K562 (cell line): ENCODE measurements around the gene CLIP4. TPM values are rescaled to one million over a fixed set of nuclear protein-coding genes. Genes with fewer than 3 reads are reported as not detected.

Experiments used
- ATAC-seq: fragments of 200-7000 bp; cut with Tn5 transposase; 3 replicates; pipeline ENCODE4 v1.9.1; 2020; ENCODE audit warnings: moderate library complexity
- BruUV-seq: library from RNA; stranded (reverse); fragments of 400-500 nt; replicated peaks from 2 replicates; lab custom pipeline; 2021; lab: Mats Ljungman, UMichigan
- CTCF ChIA-PET: fragments of 300-600 bp; formaldehyde crosslinking; extraction: SDS; loops from one replicate; lab custom pipeline; 2021; ENCODE audit warnings: low intra/inter-chr PET ratio; lab: Yijun Ruan, JAX
- POLR2A ChIA-PET: fragments of 300-600, 350-650 bp; sonication (Branson Sonifier 250); formaldehyde crosslinking; extraction: SDS; loops from one replicate; lab custom pipeline; 2021; ENCODE audit warnings: antibody characterized with exemption, inconsistent platforms; lab: Yijun Ruan, JAX
- DNase-seq, 4 experiments: peaks; one replicate each; pipeline versions ENCODE4 v3.0.0 to v3.0.0-alpha.2; 2011 to 2018; ENCODE audit warnings: low spot score in 3 of 4, mixed read lengths in 3 of 4; ENCODE audit errors: extremely low read depth in 1 of 4
- FAIRE-seq: peaks from 2 replicates; lab custom pipeline; 2011; peaks lifted over from hg19 to GRCh38; lab: Jason Lieb, UNC
- H2AFZ ChIP-seq: 2 replicates; pipeline ENCODE4 v1.6.0; 2011; ENCODE audit warnings: low read depth, low read length, control low read depth, inconsistent platforms
- H3K27ac ChIP-seq: fragments of 200-600 bp; 3 replicates; pipeline ENCODE4 v1.8.0; 2011; ENCODE audit warnings: low read depth, mild to moderate bottlenecking, control low read depth, inconsistent platforms, low read length, moderate library complexity, mixed read lengths; ENCODE audit errors: extremely low read depth
- H3K27me3 ChIP-seq, 2 experiments: fragments of 300-600 bp in 1 of 2; 2 replicates in 1 of 2; 3 replicates in 1 of 2; pipeline versions ENCODE4 v1.6.0 to v1.8.0; 2011; ENCODE audit warnings: inconsistent platforms in 2 of 2, low read length in 2 of 2, mild to moderate bottlenecking in 1 of 2, mixed read lengths in 1 of 2, moderate library complexity in 1 of 2; ENCODE audit not compliant: control insufficient read depth in 2 of 2, insufficient read depth in 2 of 2
- H3K36me3 ChIP-seq: fragments of 300-600 bp; 3 replicates; pipeline ENCODE4 v1.8.0; 2011; ENCODE audit warnings: mild to moderate bottlenecking, low read length, inconsistent platforms; ENCODE audit not compliant: control insufficient read depth, insufficient read depth
- H3K4me1 ChIP-seq, 2 experiments: fragments of 200-600 bp in 1 of 2; replicated peaks in 1 of 2; 2 replicates in 1 of 2; 3 replicates in 1 of 2; pipeline versions ENCODE4 v1.5.1 to v1.8.0; 2011; ENCODE audit warnings: inconsistent platforms in 2 of 2, low read length in 2 of 2, mild to moderate bottlenecking in 1 of 2, mixed read lengths in 1 of 2, moderate library complexity in 1 of 2; ENCODE audit not compliant: control insufficient read depth in 2 of 2, insufficient read depth in 2 of 2
- H3K4me2 ChIP-seq: 2 replicates; pipeline ENCODE4 v1.6.1; 2011; ENCODE audit warnings: low read length, control low read depth, inconsistent platforms, mixed read lengths; ENCODE audit not compliant: insufficient read depth
- H3K4me3 ChIP-seq: fragments of 200-600 bp; sonication (generic), shearing (Covaris generic); 2 replicates; pipeline ENCODE4 v1.5.1; 2016; ENCODE audit warnings: control low read depth, inconsistent platforms
- H3K79me2 ChIP-seq: fragments of 200-600 bp; 3 replicates; pipeline ENCODE4 v1.8.0; 2011; ENCODE audit warnings: low read length, inconsistent platforms; ENCODE audit not compliant: control insufficient read depth, insufficient read depth
- H3K9ac ChIP-seq, 2 experiments: 2 replicates each; pipeline versions ENCODE4 v1.6.0 to v1.6.1; 2011; ENCODE audit warnings: low read depth in 2 of 2, low read length in 2 of 2, control low read depth in 1 of 2, inconsistent platforms in 1 of 2, mild to moderate bottlenecking in 1 of 2, mixed read lengths in 1 of 2; ENCODE audit not compliant: insufficient read depth in 1 of 2
- H3K9me1 ChIP-seq: one replicate; pipeline ENCODE4 v1.6.0; 2011; ENCODE audit warnings: inconsistent platforms, mild to moderate bottlenecking, low read length, moderate library complexity; ENCODE audit not compliant: control insufficient read depth, insufficient read depth
- H3K9me3 ChIP-seq: replicated peaks from 2 replicates; pipeline ENCODE4 v1.5.1; 2011; ENCODE audit warnings: low read depth, low read length, inconsistent platforms; ENCODE audit not compliant: control insufficient read depth, insufficient read depth
- H4K20me1 ChIP-seq: replicated peaks from 2 replicates; pipeline ENCODE4 v1.6.1; 2011; ENCODE audit warnings: low read length, inconsistent platforms, mixed read lengths; ENCODE audit not compliant: control insufficient read depth, insufficient read depth
- BCOR ChIP-seq: fragments of 450-650 bp; IDR thresholded peaks from 2 replicates; pipeline ENCODE4 v1.6.1; 2016
- HMGN3 ChIP-seq: IDR thresholded peaks from 2 replicates; pipeline ENCODE4 v1.6.1; 2011; ENCODE audit warnings: borderline replicate concordance, low read depth, mild to moderate bottlenecking, mixed read lengths, low read length; ENCODE audit not compliant: insufficient read length; ENCODE audit errors: extremely low read depth
- ZNF57 ChIP-seq: fragments of 450-650 bp; formaldehyde crosslinking; IDR thresholded peaks from 2 replicates; pipeline ENCODE4 v1.4.0; 2020; ENCODE audit warnings: mild to moderate bottlenecking, moderate library complexity
- ZNF696 ChIP-seq: fragments of 250-450 bp; sonication (Bioruptor Pico); conservative IDR thresholded peaks from 2 replicates; pipeline ENCODE4 v1.4.0; 2020; ENCODE audit warnings: mild to moderate bottlenecking, moderate library complexity
- whole genome bisulfite sequencing: fragments of 100-300 bp; shearing (Covaris generic); methylation state at CpG from one replicate; pipeline ENCODE4 v1.1.6; 2016; ENCODE audit warnings: low coverage, mixed read lengths; ENCODE audit not compliant: insufficient coverage; ENCODE audit errors: missing lambda C conversion rate; 5-methylcytosine and 5-hydroxymethylcytosine counted together
- in situ Hi-C: fragments of 300-500 bp; cut with MboI; formaldehyde crosslinking; loops from 4 replicates; pipeline ENCODE4 v1.15.0; 2018; ENCODE audit warnings: inconsistent platforms, mixed read lengths
- intact Hi-C: fragments of 100-400 bp; cut with micrococcal nuclease; formaldehyde crosslinking; loops from 2 replicates; pipeline ENCODE4 v1.14.2; 2022
- polyA plus RNA-seq, 8 experiments: library from polyadenylated mRNA; depleted of rRNA in 4 of 8; stranded (reverse) in 5 of 8; unstranded in 3 of 8; fragments of >200 nt; fragmentation: Nextera tagmentation in 2 of 8; fragmentation: Illumina TruSeq in 1 of 8; extraction: Ambion mirVana in 2 of 8; extraction: Trizol in 1 of 8; gene quantifications; 2 replicates each; pipeline versions ENCODE4 v1.2.1 to v1.2.3, GENCODE V29; 2011 to 2014; ENCODE audit warnings: inconsistent platforms in 1 of 8, missing spikeins in 1 of 8
- total RNA-seq, 7 experiments: library from RNA; depleted of rRNA in 6 of 7; stranded (reverse); fragments of >200 nt in 6 of 7; fragmentation: Illumina TruSeq in 2 of 7; extraction: Trizol in 2 of 7; gene quantifications; 2 replicates each; pipeline versions ENCODE4 v1.2.1 to v1.2.3, GENCODE V29; 2011 to 2021; ENCODE audit warnings: low replicate concordance in 1 of 7
- TF ChIP-seq, protein P1 (sequence below): fragments of 250-450 bp; sonication (Bioruptor Pico); IDR thresholded peaks from 2 replicates; pipeline ENCODE4 v1.4.0; 2020; ENCODE audit warnings: mild to moderate bottlenecking
- TF ChIP-seq, protein P2 (sequence below): sonication (generic); formaldehyde crosslinking; IDR thresholded peaks from 2 replicates; pipeline ENCODE4 v1.8.0; 2022; ENCODE audit warnings: missing genetic modification reagents, mild to moderate bottlenecking, moderate library complexity, borderline replicate concordance
- TF ChIP-seq, protein P3 (sequence below): sonication (generic); formaldehyde crosslinking; IDR thresholded peaks from 2 replicates; pipeline ENCODE4 v1.8.1; 2023; ENCODE audit warnings: mild to moderate bottlenecking, missing genetic modification reagents, moderate library complexity
- TF ChIP-seq, protein P4 (sequence below): fragments of 200-800 bp; sonication (Bioruptor generic); IDR thresholded peaks from 2 replicates; pipeline ENCODE4 v1.6.1; 2016; ENCODE audit warnings: missing genetic modification characterization, missing compliant biosample characterization

CLIP4 gene
- total and polyA plus RNA-seq, 9 of the 15 experiments (the other 6 are each of a cell fraction or from before 2014, with no cell fraction given), result 0.03 to 0.38 (median 0.13) TPM; not detected in 5

DNA sequence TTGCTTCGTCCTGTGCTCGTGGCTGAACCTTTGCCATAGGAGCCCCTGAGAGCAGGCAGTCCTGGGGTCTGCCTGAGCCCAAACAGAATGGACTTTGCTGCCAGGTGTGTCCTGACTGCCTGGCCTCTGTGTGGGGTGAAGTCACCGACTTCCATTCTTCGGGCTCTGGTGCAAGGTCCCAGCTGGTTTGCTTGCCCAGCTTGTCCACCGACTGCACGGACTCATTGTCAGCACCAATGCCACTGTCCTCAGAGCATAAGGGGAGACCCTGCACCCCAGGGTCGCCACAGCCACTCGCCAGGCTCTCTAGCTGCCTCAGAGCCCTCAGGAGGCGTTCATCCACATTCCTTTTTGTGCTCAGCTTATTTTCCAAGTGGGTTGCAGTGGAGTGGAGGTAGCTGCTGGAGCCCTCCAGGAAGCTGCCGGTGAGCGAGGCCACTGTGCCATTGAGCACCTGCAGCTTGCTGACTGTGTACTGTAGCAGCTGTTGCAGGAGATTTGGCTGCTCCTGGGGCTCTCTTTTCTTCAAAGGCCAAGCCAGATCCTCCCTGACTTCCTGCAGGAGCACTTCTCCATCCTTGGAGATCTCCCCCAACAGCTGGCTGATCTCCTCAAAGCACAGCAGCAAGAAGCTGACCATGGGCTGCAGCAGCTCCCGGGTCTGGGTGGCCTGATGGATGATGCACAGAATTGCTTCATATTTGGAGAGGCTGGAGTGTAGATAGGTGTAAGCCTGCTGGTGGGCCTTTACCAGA, 42.1 kb upstream of the CLIP4 start:
- Histone ChIP-seq H3K4me2 (no peak overlapping the region), H3K9me1 (no peaks in the 10 kb centered on the region), H2AFZ (no peak overlapping the region), H3K9ac (no peak overlapping the region), H3K27me3 (peaks cover 6 to 50% of the 10 kb centered on the region in 2 experiments; a peak in 4 of 5 replicates), H3K27ac (no peak overlapping the region), H3K36me3 (no peaks in the 10 kb centered on the region), H3K9me3 (no peaks in the 10 kb centered on the region), H3K4me3 (no peak overlapping the region), H3K79me2 (no peaks in the 10 kb centered on the region), H3K4me1 (no peaks in the 10 kb centered on the region), H4K20me1 (no peaks in the 10 kb centered on the region)
- POLR2A ChIA-PET, result interaction anchor here (1.0 to 1.1 kb wide), 2 partner anchors 9 to 31 kb away, joined by 3 read pairs; no protein-coding TSS in a partner anchor
- in situ Hi-C loops (no loop called here), intact Hi-C loops (loop anchor here (10.0 kb wide), 1 partner anchor 122 kb away; no protein-coding TSS in a partner anchor)
- WGBS, result 3% methylated on average over 12 of the region's 12 CpGs
- no peak for DNase-seq
- ATAC-seq, result no peak
- no peak for FAIRE-seq
- no TSS peak for BruUV-seq
- CTCF ChIA-PET, result no interaction called here
- TF ChIP-seq, protein P1, sequence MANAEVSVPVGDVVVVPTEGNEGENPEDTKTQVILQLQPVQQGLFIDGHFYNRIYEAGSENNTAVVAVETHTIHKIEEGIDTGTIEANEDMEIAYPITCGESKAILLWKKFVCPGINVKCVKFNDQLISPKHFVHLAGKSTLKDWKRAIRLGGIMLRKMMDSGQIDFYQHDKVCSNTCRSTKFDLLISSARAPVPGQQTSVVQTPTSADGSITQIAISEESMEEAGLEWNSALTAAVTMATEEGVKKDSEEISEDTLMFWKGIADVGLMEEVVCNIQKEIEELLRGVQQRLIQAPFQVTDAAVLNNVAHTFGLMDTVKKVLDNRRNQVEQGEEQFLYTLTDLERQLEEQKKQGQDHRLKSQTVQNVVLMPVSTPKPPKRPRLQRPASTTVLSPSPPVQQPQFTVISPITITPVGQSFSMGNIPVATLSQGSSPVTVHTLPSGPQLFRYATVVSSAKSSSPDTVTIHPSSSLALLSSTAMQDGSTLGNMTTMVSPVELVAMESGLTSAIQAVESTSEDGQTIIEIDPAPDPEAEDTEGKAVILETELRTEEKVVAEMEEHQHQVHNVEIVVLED (CRISPR knock-in tag), result no peak
- no peak for TF ChIP-seq ZNF696 (CRISPR knock-in tag)
- no peak for TF ChIP-seq ZNF57
- TF ChIP-seq, protein P2, sequence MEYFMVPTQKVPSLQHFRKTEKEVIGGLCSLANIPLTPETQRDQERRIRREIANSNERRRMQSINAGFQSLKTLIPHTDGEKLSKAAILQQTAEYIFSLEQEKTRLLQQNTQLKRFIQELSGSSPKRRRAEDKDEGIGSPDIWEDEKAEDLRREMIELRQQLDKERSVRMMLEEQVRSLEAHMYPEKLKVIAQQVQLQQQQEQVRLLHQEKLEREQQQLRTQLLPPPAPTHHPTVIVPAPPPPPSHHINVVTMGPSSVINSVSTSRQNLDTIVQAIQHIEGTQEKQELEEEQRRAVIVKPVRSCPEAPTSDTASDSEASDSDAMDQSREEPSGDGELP (CRISPR knock-in tag), result no peak
- TF ChIP-seq, protein P3, sequence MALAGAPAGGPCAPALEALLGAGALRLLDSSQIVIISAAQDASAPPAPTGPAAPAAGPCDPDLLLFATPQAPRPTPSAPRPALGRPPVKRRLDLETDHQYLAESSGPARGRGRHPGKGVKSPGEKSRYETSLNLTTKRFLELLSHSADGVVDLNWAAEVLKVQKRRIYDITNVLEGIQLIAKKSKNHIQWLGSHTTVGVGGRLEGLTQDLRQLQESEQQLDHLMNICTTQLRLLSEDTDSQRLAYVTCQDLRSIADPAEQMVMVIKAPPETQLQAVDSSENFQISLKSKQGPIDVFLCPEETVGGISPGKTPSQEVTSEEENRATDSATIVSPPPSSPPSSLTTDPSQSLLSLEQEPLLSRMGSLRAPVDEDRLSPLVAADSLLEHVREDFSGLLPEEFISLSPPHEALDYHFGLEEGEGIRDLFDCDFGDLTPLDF (CRISPR knock-in tag), result no peak
- TF ChIP-seq BCOR, result no peak
- TF ChIP-seq, protein P4, sequence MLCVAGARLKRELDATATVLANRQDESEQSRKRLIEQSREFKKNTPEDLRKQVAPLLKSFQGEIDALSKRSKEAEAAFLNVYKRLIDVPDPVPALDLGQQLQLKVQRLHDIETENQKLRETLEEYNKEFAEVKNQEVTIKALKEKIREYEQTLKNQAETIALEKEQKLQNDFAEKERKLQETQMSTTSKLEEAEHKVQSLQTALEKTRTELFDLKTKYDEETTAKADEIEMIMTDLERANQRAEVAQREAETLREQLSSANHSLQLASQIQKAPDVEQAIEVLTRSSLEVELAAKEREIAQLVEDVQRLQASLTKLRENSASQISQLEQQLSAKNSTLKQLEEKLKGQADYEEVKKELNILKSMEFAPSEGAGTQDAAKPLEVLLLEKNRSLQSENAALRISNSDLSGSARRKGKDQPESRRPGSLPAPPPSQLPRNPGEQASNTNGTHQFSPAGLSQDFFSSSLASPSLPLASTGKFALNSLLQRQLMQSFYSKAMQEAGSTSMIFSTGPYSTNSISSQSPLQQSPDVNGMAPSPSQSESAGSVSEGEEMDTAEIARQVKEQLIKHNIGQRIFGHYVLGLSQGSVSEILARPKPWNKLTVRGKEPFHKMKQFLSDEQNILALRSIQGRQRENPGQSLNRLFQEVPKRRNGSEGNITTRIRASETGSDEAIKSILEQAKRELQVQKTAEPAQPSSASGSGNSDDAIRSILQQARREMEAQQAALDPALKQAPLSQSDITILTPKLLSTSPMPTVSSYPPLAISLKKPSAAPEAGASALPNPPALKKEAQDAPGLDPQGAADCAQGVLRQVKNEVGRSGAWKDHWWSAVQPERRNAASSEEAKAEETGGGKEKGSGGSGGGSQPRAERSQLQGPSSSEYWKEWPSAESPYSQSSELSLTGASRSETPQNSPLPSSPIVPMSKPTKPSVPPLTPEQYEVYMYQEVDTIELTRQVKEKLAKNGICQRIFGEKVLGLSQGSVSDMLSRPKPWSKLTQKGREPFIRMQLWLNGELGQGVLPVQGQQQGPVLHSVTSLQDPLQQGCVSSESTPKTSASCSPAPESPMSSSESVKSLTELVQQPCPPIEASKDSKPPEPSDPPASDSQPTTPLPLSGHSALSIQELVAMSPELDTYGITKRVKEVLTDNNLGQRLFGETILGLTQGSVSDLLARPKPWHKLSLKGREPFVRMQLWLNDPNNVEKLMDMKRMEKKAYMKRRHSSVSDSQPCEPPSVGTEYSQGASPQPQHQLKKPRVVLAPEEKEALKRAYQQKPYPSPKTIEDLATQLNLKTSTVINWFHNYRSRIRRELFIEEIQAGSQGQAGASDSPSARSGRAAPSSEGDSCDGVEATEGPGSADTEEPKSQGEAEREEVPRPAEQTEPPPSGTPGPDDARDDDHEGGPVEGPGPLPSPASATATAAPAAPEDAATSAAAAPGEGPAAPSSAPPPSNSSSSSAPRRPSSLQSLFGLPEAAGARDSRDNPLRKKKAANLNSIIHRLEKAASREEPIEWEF (CRISPR knock-in tag), result no peak
- no peak for TF ChIP-seq HMGN3
